HG02840 (cell line): ENCODE measurements around the gene EP400.
"Not testable (repeated sequence)": the region's sequence is repeated elsewhere in the genome, so short reads cannot be mapped to it uniquely, and the experiment has no call there.

ENCODE experiments used
- ATAC-seq: cut with Tn5 transposase; IDR thresholded peaks from one replicate; pipeline ENCODE4 v1.9.1; 2021; ENCODE audit warnings: mild to moderate bottlenecking, moderate library complexity, moderate number of reproducible peaks; ENCODE audit not compliant: unreplicated experiment, low FRiP score

Gene EP400

GRCh38 chr12:131946757-131947156, 3.0 kb upstream of the EP400 start:
- ATAC-seq = no peak

- no peak for ATAC-seq
Observed at GRCh38 chr12:131947482-131948027, 2.2 kb upstream of the EP400 start.

GRCh38 chr12:131948166-131948712, 1.5 kb upstream of the EP400 start:
- no peak for ATAC-seq

DNA sequence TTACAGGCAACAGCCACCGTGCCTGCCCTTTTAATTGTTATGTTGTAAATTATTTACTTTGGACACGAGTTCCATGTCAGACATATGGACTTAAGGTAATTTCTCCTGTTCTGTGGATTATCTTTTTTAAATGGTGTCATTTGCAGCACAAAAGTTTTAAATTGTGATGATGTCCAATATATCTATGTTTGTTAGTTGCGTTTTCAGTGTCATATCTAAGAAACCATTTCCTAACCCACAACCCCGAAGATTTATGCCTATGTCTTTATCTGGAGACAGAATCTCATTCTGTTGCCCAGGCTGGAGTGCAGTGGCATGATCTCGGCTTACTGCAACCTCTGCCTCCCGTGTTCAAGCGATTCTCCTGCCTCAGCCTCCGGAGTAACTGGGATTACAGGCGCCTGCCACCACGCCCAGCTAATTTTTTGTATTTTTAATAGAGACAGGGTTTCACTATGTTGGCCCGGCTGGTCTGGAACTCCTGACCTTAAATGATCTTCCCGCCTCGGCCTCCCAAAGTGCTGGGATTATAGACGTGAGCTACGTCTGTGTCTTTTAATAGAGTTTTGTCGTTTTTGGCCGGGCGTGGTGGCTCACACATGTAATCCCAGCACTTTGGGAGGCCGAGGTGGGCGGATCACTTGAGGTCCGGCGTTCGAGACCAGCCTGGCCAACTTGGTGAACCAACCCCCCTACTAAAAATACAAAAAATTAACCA, 870 bp upstream of the EP400 start:
- not testable (repeated sequence) for ATAC-seq

DNA sequence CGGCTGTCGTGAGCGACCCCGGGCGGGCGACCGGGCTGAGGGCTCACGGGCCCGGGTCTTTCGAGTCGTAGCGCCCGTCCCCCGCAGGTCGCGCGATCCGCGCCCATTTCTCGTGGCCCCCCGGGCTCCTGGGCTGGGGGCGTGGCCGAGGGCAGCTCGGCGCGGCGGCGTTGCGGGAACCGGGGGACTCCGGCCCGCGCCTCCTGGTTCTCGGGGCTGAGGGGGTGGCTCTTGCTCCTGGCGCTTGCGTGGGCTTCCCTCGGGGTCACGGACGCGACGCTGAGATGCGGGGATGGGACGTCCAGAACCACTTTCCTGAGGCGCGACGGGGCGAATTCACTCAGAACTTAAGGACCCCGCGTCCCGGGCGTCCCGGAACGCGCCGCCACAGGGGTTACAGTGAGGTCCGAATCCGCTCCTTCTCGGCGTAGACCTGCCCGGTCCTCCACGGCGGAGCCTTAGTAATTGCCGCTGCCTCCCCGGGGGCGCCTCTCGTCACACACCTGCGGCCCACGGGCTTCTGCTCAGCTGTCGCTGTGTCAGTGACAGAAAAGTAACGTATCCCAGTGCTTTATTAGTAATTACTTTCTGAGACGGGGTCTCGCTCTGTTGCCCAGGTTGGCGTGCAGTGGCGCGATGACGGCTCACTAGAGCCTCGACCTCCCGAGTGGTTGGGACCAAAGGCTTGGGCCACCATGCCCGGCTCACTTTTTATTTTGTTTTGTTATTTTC, 606 bp downstream of the EP400 start:
- ATAC-seq = peak; percentile 31

DNA sequence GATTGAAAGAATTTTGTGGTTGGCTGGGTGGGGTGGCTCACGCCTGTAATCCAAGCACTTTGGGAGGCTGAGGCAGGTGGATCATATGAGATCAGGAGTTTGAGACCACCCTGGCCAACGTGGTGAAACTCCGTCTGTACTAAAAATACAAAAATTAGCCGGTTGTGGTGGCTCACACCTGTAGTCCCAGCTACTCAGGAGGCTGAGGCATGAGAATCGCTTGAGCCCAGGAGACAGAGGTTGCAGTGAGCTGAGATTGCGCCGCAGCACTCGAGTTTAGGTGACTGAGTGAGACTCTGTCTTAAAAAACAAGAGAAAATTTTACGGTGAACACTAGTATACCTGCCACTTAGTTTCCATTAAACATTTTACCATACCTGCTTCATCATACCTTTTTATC, 4.1 kb downstream of the EP400 start:
- ATAC-seq = not testable (repeated sequence)

- not testable (repeated sequence) for ATAC-seq
Observed at GRCh38 chr12:131954460-131954859, 4.7 kb downstream of the EP400 start.

DNA sequence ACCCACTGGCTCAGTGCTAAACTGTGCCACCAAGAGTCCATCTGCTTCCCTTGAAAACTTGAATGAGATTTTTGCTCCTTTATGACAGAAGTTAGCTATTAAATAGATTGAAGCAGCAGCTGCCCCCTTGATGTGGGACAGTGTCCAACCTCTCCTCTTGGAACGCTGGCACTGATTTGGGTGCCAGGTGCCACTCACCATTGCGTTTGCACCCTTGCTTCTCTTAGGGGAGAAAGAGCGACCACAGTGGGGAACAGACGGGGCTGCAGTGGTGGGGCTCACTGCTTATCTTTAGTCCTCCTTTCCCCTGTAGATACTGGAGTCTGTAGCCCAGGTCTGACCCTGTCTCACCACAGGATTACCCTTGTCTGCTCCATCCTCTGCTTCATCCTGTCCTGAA, 9.4 kb downstream of the EP400 start:
- ATAC-seq = no peak

- ATAC-seq = no peak
Observed at GRCh38 chr12:131959641-131960589, 10.2 kb downstream of the EP400 start.

DNA sequence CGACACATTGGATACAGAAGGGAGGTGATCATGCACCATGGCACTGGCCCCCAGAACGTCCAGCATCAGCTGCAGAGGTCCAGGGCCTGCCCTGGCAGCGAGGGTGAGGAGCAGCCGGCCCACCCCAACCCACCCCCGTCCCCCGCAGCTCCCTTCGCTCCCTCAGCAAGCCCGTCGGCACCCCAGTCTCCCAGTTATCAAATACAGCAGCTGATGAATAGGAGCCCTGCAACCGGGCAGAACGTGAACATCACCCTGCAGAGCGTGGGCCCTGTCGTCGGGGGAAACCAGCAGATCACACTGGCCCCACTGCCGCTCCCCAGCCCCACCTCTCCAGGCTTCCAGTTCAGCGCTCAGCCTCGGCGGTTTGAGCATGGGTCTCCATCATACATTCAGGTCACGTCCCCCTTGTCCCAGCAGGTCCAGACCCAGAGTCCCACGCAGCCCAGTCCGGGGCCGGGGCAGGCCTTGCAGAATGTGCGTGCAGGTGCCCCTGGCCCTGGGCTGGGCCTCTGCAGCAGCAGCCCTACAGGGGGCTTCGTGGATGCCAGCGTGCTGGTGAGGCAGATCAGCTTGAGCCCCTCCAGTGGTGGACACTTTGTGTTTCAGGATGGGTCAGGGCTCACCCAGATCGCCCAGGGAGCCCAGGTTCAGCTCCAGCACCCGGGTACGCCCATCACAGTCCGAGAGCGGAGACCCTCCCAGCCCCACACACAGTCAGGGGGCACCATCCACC, 11.0 kb downstream of the EP400 start:
- not testable (repeated sequence) for ATAC-seq

- ATAC-seq = not testable (repeated sequence)
Observed at GRCh38 chr12:131961328-131961727, 11.6 kb downstream of the EP400 start.

DNA sequence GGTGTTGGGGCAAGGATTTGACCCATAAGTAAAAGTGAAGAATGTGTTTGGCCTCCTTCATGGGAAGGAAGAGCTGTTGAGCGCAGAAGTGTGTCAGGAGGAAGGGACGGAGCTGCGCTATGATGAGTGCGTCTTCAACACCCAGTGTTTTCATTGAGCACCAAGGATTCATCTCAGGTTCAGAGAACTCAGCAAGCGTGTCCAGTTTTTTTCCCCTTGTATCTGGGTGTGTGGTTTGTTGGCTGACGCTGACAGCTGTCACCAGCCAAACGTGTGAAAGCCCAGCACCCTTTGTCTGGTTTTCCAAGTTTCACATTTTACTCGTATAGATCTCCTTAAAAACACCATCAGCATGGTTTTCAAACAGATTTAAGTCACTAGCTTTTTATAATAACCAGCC, 12.3 kb downstream of the EP400 start:
- ATAC-seq = no peak

GRCh38 chr12:131963381-131963780, 13.6 kb downstream of the EP400 start:
- ATAC-seq = no peak

DNA sequence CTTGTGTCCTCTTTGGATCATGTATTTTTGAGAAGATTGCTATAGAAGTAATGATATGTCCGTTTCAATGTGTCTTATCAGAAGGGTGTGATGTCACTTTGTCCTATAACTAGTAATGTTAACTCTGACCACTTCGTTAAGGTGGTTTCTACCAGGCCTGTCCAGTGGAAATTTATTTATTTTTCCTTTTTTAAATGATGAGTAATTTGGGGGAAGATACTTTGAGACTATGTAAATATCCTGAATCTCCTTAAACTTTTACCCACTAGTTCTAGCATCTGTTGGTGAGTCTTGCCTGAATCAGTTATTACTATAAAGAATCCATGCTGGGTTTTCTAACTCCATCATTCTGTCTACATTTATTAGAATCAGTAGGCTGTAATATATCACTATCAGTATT, 15.3 kb downstream of the EP400 start:
- ATAC-seq = no peak

GRCh38 chr12:131971226-131971625, 21.5 kb downstream of the EP400 start:
- no peak for ATAC-seq

GRCh38 chr12:131975228-131975627, 25.5 kb downstream of the EP400 start:
- no peak for ATAC-seq

- no peak for ATAC-seq
Observed at GRCh38 chr12:131979606-131980005, 29.9 kb downstream of the EP400 start.

GRCh38 chr12:131980263-131980662, 30.5 kb downstream of the EP400 start:
- no peak for ATAC-seq

GRCh38 chr12:131981388-131981787, 31.6 kb downstream of the EP400 start:
- no peak for ATAC-seq

DNA sequence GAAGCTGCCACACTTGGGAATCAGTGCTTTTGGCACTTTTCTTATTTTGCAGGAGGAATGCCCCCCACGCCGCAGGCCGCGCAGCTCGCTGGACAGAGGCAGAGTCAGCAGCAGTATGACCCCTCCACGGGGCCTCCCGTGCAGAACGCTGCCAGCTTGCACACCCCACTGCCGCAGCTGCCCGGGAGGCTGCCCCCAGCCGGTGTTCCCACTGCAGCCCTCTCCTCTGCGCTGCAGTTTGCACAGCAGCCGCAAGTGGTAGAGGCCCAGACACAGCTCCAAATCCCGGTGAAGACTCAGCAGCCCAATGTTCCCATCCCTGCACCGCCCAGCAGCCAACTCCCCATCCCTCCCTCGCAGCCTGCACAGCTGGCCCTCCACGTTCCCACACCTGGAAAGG, 32.3 kb downstream of the EP400 start:
- ATAC-seq = no peak
